Fibroblast of mammary gland (primary cell): Measurements from ENCODE around the gene GBGT1.

Experiments used
- DNase-seq: peaks from one replicate; pipeline ENCODE4 v3.0.0-alpha.2; 2010; ENCODE audit warnings: low read depth
- H3K4me3 ChIP-seq: 2 replicates; pipeline ENCODE4 v1.5.1; 2011; ENCODE audit warnings: low read depth, mild to moderate bottlenecking, low read length, moderate library complexity; ENCODE audit not compliant: control insufficient read depth
- TF ChIP-seq, protein P1 (sequence below): conservative IDR thresholded peaks from 2 replicates; pipeline ENCODE4 v1.5.1; 2011; ENCODE audit warnings: low read depth, low read length, inconsistent platforms; ENCODE audit not compliant: control insufficient read depth, insufficient read depth

The GBGT1 gene

DNA sequence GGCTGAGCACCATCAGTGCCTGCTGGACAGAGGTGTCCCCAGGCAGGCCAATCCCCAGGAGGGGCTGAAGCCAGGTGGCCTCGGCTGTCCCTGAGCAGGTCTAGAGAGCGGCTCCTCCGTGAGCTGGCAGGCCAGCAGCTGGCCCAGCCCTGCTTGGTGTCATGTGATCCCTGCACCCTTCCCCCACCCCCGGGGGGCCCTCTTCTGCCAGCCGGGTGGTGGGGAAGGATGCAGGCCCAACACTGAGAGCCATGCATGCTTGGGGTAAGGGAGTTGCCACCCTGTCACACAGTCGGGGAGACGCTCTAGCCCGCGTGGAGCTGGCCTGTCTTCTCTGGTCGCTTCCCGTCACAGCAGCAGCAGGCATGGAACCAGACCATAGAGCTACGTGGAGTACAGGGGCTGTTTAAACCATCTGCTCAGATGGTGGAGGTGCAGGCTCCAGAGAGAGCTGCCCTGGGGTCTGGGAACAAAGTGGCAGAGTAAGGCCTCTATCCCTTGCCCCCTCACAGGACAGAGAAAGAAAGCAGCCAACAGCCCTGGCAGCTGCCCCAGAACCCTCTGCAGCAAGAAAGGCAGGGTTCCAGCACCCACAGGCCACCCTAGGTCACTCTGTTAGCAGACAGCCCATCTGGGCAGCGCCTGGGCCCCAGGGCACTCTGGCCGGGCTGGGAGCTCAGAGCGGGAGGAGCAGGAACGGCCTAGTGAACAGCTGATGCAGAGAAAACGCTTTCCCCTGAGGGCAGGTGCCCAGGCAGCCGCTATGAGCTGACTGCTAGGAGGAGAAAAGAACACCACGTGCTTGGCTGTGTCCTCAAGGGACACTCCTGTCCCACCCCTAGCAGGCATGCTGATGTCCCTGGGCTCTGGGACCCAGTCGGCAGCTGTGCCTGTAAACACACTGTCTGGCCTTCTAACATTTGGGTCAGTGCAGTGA, 49.5 kb downstream of the GBGT1 start:
- TF ChIP-seq, protein P1, sequence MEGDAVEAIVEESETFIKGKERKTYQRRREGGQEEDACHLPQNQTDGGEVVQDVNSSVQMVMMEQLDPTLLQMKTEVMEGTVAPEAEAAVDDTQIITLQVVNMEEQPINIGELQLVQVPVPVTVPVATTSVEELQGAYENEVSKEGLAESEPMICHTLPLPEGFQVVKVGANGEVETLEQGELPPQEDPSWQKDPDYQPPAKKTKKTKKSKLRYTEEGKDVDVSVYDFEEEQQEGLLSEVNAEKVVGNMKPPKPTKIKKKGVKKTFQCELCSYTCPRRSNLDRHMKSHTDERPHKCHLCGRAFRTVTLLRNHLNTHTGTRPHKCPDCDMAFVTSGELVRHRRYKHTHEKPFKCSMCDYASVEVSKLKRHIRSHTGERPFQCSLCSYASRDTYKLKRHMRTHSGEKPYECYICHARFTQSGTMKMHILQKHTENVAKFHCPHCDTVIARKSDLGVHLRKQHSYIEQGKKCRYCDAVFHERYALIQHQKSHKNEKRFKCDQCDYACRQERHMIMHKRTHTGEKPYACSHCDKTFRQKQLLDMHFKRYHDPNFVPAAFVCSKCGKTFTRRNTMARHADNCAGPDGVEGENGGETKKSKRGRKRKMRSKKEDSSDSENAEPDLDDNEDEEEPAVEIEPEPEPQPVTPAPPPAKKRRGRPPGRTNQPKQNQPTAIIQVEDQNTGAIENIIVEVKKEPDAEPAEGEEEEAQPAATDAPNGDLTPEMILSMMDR = no peak
- DNase-seq = no peak
- H3K4me3 ChIP-seq = no peak overlapping the region

DNA sequence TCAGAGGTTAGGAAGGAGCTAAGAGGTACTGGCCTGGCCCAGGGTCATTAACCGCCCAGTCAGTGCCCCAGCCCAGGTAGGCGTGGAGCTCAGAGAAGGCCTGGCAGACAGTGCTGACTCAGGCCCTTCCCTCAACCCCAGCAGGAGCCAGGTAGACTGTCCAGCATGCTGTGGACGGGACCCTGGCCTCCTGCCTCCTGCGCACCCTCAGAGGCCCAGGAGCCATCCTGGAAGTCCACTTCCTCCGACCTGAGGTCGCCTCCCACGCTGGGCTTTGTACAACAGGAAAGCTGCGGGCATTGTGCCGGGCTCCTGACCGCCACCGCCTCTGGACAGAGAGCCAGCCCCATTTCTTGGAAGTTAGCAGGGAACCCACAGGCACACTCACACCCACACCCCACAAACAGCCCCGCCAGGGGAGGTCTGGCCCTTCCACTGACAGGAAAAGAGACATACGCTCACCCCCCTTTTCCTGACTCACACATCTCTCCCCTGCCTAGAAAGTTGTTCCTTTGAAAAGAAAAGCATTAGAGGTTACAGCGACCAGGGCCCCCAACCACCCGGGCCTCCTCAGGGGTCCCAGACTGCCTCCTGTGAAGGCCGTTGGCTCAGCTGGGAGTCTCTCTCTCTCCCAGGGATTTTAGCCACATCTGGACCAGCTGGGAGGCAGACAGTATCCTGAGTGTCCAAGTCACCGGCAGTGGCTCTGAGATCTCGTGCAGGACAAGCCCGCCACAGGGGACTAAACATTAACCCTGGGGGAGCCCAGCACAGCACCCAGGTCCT, 50.4 kb downstream of the GBGT1 start:
- TF ChIP-seq, protein P1 = no peak
- H3K4me3 ChIP-seq = no peak overlapping the region
- DNase-seq = peak; percentile 65

DNA sequence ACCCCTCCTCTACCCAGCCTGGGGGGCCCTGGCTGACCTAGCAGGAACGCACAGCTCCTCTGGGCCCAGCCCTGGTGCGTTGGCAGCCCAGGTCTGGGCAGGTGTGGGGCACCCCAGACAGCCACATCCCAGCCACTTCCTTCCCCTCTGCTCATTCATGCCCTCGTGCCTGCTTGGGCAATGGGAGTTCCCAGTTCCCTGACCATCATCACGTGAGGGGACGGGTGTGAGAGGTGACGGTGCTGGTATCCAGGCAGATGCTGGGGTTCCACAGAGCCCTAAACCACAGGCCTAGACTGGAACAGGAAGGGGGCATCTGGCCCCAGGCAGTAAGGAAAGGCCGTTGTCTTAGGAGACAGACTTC, 51.1 kb downstream of the GBGT1 start:
- TF ChIP-seq, protein P1 = no peak
- H3K4me3 ChIP-seq = no peak overlapping the region
- no peak for DNase-seq

DNA sequence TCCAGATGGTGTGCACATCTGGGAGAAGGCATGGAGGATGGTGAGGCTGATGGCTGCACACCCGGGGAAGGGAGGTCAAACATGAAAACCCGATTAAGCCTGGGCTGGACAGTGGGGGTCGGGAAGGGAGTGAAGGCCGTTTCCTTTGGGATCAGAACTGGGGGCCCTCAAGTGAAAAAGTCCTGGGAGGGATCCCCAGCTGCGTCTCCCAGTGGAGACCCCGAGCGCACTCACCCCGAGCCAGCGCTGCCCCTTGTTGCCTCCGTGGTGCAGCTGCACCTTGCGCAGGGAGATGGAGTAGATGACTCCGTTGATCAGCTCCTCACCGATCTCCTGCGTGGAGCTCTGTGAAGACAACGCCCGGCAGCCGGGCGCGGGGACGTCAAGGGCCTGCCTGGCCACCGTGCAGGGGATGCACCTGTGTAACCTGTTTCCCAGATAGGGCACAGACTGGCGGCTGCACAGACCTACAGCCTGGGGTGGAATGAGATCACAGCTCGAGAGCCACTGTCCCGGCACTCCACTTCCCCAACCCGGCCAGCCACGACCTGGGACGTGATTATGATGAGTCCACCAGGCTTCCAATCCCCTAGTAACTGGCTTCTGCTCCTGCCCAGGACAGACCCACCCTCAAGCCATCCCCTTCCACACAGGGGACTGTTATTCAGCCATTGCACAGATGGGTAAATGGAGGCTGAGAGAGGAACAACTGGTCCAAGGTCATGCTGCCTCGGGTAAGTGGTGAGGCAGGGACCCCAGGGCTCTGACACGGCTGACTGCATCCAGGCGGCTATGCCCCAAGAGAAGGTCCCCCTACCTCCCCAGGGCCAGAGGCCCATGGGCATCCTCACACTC, 51.7 kb downstream of the GBGT1 start:
- TF ChIP-seq, protein P1 = no peak
- no peak overlapping the region for H3K4me3 ChIP-seq
- no peak for DNase-seq

DNA sequence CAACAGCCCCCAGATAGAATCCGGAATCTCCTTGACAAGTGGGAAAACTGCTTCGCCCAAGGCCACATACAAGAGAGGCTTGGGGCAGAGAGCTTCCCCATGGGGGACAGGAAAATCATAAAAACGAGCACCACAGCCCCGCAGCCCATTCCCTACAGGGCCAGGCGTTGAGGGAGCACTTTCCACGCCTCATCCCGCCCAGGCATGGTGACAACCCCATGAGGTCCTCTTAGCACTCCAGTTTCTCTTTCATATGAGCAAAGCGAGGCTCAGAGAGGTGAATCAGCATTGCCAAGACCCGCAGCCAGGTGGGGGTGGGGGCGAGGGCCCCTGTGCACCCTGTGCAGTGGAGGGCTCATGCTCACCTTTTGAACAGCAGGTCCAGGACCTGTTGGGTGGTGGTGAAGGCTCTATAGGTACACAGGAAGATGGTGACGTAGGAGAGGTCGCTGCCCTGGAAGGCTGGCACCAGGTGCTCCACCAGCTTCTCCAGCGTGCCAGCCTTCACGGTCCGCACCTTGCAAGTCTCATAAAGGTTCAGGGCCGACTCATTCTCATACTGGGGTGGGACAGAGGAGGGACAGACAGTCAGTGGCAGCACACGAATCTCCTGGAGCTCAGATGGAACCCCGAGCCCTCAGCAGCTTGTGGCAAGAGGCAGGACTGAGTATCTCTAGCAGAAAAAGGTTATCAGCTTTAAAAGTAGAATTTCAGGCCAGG, 53.6 kb downstream of the GBGT1 start:
- no peak overlapping the region for H3K4me3 ChIP-seq
- TF ChIP-seq, protein P1 = no peak
- DNase-seq = no peak
